ELF-1 (cell line): Measurements from ENCODE around the gene ZNF416.

Experiments used
- DNase-seq: peaks from one replicate; pipeline ENCODE4 v3.0.0-alpha.2; 2016; ENCODE audit warnings: low read depth, low spot score

Gene ZNF416

DNA sequence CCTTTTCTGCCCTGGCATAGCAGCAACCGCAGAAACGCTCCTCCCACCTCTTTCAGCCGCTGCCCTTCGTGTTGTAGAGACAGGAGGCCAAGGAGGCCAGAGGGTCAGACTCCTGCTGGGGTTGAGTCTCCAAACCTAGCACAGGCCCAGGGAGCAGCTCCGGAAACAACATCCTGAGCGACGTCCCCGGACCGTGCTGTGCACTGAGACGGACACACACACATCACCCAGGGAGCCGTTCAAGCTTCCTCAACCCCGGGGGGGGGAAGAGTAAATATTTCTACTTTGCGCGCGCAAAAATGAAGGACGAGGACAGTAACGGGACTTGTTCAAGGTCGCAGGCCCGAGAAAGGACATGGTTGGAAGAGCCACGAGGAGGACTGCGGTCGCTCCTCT, 19.7 kb downstream of the ZNF416 start:
- peak; percentile 33 for DNase-seq

DNA sequence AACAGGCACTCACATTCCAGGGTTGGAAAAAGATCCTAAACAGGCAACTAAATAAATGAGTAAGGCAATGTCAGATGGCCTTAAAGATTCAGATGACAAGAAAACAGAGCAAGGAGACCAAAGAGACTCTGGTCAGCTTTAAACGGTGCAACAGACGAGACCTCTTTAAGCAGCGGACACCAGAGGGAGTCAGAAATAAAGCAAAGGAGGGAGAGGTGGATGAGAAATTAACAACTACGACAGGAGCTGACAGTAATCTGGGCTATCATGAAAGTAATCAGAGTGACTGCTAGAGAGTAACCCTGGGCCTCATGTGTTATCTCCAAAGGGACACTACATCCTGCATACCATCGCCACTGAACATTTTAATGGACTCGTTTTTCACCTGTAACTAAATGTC, 20.2 kb downstream of the ZNF416 start:
- no peak for DNase-seq

DNA sequence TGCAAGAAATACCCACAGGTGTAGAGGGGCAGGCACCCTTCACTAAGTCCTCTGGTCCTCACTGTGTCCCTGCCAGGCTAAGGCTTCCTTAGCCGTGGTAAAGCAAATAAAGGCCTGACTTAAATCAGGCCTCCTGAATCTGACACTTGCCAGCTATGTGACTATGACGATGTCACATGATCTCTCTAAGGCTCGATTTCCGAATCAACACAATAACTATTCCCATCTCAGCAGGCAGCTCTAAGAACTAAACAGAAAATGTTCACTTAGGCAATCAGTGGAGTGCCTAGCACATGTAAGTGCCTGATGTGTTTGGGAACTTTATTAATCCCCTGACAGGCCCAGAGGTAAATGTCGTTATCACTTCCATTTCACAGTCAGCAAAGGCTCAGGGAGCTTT, 21.1 kb downstream of the ZNF416 start:
- no peak for DNase-seq

DNA sequence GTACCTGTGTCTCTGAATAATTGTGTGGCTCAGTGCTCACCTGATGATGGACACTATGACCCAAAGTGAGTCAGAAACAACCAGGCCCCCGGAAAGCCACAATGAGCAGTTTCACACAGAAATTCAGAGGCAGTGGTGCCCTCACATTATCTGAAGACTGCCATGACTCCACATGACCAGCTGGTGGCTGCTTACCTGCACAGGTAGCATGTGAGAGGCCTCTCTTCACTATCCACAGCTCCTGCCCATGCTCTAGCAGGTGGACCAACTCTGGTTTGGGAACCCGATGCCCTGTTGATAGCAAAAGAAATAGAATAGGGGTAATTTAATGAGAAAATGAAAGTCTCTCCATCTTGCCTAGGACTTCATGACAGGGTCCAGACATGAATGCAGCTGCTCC, 26.3 kb downstream of the ZNF416 start:
- no peak for DNase-seq

DNA sequence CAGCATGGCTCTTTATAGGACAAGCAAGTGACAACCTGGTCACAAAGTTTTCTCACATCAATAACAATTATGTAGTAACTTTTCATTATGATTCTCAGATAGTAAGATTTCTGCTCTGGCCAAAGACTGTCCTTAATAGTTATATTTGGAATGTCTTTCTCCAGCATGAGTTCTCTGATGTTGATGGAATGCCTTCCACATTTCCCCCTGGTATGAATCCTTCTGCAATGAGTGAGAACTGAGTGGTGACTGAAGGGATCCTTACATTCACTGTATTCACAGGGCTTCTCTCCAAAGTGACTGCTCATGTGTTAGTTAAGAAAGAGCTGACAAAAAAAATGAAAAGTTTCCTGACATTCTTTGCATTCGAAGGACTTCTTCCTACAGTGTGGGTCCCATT, 32.2 kb downstream of the ZNF416 start:
- DNase-seq: no peak

DNA sequence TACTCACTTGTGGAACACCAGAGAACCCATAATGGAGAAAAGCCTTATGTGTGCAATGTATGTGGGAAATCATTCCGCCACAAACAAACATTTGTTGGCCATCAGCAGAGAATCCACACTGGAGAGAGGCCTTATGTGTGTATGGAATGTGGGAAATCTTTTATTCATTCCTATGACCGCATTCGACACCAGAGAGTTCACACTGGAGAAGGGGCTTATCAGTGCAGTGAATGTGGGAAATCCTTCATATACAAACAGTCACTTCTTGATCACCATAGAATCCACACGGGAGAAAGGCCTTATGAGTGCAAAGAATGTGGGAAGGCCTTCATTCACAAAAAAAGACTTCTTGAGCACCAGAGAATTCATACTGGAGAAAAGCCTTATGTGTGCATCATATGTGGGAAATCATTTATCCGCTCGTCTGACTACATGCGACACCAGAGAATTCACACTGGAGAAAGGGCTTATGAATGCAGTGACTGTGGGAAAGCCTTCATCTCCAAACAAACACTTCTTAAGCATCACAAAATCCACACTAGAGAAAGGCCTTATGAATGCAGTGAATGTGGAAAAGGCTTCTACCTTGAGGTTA, 40.7 kb downstream of the ZNF416 start:
- DNase-seq: peak; percentile 4

DNA sequence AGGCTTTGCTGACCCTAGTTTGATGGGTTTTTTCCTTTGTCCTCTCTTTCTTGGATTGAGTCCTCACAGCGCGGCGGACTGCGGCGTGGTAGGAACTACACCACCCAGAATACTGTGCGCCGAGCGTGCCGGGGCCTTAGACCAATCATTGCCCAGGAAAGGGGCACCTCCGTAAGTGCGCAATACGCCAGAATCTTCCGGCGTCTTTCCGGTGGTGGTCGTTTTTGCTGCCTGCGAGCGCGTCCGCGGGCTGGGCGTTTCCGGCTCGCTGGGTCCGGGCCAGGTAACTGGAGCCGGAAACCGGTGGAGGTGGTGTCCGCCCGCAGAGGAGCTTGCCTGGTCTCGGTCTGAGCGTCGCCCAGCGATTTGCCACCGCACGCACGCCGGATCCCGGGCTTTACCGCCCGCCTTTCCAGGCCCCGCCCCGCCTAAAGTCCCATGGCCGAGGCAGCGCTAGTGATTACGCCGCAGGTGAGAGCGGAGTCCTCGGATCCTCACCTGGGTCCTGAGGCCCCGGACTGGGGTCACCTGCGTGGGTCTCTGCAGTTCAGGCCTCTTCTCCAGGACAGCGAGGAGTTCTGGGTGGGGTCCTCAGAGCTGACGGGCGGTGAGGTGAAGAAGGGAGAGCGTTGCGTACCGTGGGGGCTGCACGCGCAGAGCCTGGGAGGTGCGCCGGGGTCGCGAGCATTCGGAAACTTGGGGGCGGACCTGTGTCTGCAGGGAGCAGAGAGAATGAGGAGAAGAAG, 51.4 kb downstream of the ZNF416 start, which contains the start of gene ZNF549:
Gene ZNF549, plus strand, starts transcription at position 221 of the 746 bp plus-strand sequence. Its CDS starts 218 bp downstream, at position 439.
- DNase-seq: peak; percentile 97
